Activated CD8-positive, alpha-beta memory T cell treated with anti-CD3 and anti-CD28 coated beads for 24 hours (primary cell): ENCODE data around the gene SGPP1.
A peak's percentile ranks its signal among the peaks of the same experiment; 100 is the strongest.
"Not testable (repeated sequence)": the region's sequence is repeated elsewhere in the genome, so short reads cannot be mapped to it uniquely, and the experiment has no call there.

Experiments
- DNase-seq: peaks from one replicate; pipeline ENCODE4 v3.0.0-alpha.2; 2020

The SGPP1 gene

DNA sequence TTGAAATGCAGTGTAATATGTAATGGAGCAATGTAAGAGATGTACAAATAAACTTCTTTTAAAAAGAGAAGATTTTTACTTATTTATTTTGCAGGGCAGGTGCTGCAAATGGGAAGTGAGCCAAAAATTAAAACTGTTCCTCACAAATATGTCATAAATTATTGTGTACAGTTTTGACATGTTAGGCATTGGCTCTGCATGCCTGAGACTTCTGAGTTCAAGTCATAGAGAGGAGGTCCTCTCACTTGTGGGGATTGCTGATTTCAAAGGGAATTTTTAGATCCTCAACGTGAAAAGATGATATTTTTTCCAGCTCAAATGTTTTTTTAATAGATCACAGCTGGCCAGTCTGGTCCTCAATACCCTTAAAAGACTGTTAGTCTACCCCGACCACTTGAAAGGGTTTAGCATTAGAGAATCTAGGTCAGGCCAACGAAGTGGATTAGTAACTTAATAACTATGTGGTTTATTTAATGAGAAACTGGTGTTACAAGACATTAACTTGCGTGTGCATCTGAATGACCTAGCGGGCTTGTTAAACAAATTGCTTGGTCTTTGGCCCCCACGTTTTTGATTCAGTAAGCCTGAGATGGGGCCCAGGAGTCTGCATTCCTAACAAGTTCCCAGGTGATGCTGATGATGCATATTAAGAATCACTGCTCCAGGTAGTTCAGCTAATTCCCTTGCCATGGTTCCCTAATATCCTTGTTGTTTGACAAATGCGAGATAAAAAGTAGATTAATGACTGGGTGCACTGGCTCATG is 55.3 kb downstream of the SGPP1 start:
- DNase-seq, result no peak

DNA sequence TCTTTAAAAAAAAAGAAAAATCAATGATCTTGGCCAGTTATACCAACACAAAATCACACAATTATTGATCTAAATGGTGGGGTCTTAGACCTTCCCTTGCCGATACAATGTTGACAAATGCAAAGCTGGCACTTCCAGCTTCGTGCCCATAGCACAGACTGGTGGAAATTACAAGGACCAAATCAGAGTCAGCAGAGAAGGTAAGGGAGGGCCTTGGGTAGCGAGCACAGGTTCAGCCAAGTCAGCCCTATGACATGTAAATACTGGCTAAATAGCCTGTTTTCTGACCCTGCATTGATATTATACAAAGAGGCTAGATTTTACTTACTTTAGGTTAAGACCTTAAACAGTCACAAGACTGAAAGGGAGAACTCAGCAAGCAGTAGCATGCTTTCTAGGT is 55.9 kb downstream of the SGPP1 start:
- DNase-seq, result no peak

GRCh38 chr14:63670692-63671091 is 57.2 kb downstream of the SGPP1 start:
- DNase-seq, result no peak

GRCh38 chr14:63666335-63666734 is 61.5 kb downstream of the SGPP1 start:
- DNase-seq, result no peak

DNA sequence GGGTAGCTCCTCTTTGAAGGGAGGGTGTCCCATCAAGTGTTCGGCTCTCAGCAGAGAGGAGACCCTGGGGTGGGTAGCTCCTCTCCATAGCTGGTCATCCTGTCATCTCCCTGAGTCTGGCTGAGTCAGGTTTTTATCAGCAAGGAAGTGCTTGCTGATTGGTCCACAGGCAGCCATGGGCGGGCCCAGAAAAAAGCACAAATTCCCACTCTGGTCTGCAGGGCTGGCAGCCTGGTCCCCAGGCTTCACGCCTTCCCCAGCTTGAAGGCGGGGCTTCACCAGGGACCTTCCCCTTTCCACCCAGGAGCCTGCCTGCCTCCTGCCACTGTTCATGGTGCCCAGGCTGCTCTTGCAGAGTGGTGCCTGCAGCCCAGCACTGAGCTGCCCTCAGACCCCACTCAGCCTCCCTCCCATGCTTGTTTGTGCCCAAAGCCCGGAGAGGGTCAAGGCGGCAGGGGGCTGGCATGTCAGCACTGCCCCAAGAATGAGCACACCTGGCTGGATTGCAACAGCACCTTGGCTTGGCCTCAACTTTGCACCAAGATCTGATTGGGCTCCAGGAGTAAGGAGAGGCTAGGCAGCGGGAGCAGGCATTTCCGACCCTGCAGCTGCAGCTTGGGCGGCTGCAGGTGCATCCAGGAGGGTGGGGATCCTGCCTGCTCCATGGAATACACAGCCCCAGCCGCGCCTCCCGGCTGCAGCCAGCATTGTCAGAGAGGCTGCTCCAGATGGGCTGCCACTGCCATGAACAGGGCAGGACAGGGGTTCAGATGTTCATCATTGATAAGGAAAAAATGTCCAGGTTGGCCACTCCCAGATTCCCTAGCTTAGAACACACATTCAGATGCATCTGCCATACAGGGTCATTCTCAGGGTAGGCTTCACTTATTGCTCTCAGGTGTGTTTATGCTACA is 64.2 kb downstream of the SGPP1 start:
- no peak for DNase-seq

GRCh38 chr14:63662776-63663175 is 65.1 kb downstream of the SGPP1 start:
- DNase-seq, result no peak

DNA sequence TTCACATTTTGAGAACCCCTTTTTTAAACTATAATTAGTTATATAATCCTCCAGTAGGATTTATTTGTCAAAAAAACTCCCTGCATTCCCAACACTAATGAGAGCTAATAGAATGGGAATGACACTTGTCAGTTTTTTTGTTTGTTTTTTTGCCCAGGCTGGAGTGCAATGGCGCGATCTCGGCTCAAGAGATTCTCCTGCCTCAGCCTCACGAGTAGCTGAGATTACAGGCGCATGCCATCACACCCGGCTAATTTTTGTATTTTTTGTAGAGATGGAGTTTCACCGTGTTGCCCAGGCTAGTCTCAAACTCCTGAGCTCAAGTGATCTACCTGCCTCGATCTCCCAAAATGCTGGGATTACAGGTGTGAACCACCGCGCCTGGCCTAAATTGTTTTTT is 66.0 kb downstream of the SGPP1 start:
- DNase-seq, result not testable (repeated sequence)

DNA sequence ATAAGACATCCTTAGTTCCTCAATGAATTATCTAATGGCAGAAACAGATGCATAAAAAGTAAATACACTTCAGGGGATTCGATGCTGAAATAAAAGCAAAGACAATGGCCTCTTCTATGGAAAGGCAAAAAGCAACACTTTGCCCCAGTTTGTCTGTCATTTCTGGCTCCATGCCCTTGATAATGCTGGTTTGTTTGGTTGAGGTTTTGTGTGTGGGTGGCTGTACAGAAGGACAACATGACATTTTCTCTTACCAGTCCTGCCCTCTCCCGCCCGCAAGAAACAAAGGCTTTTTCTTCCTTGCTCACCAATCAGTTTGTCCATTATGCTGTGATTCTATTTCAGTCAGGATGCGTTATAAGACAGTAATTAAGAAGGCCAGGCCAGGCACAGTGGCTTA is 68.1 kb downstream of the SGPP1 start:
- no peak for DNase-seq

DNA sequence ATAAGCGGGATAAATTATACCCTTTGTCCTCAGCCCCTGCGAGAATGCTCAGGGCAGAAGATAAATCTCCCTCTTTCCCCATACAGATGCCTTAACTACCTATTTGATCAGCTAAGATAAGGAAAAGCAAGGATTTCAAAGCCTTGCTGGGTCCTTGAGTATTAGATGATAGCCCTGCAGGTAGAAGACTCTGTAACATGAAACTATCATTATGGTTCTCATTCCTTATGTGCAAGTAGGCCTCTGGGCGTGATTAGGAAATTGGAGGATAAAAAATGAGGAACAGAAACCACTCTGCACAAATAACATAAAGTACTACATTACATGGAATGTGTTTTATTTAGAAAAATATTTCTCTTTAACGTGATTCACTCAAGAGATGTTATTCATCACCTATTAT is 71.7 kb downstream of the SGPP1 start:
- no peak for DNase-seq

- DNase-seq, result no peak
These were observed 72.9 kb downstream of the SGPP1 start for GRCh38 chr14:63654936-63655335.

GRCh38 chr14:63654346-63654745 is 73.5 kb downstream of the SGPP1 start:
- DNase-seq, result no peak

DNA sequence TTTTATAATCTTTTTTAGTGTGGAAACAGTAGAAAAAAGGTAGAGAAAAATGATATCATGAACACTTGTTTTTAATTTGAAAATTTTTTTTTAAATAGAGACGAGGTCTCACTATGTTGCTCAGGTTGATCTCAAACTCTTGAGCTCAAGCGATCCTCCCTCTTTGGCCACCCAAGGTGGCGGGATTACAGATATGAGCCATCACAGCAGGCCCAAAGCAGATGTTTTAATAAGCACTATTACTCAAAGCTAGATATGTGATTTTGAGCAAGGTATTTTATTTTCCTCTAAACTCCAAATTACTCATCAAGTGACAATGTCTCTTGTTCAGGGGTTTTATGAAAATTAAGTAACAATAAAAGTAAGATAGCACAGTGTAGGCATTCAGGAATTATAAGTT is 75.5 kb downstream of the SGPP1 start:
- no peak for DNase-seq

- peak; percentile 69 for DNase-seq
These were observed 77.5 kb downstream of the SGPP1 start for GRCh38 chr14:63650256-63650952.

- no peak for DNase-seq
These were observed 80.0 kb downstream of the SGPP1 start for GRCh38 chr14:63647696-63648410.

- DNase-seq, result no peak
These were observed 83.1 kb downstream of the SGPP1 start for GRCh38 chr14:63644741-63645140.

DNA sequence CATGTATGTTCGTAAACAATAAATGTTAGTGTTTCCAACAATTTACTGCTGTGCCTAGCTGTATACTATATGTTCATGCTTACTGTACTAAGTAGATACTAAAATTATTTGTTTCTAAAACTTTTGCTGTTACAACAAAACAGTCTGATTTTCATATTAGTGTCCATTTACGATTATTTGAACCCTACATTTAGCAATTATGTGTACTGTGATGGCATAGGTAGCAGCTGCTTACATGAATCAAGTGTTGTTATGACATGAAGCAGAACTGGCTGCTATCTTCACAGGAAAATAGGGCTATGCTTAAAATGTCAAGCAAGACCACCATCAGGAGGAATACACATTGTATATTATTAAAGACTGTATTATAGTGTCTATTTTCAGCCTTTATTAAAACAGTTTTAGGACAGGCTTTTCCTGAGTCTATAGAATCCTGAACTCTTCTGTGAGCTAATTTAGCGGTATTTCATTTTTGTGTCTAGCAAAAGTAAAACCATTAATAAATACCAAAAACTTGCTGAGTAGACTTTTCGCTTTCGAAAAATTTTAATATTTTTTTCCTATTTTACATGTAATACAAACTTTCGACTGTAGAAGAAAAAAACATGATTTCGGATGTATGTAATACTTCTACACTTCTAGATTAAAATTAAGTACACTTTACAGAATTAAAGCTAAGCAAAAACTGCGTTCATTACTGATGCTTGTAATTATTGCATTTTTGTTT is 85.0 kb downstream of the SGPP1 start:
- DNase-seq, result no peak

DNA sequence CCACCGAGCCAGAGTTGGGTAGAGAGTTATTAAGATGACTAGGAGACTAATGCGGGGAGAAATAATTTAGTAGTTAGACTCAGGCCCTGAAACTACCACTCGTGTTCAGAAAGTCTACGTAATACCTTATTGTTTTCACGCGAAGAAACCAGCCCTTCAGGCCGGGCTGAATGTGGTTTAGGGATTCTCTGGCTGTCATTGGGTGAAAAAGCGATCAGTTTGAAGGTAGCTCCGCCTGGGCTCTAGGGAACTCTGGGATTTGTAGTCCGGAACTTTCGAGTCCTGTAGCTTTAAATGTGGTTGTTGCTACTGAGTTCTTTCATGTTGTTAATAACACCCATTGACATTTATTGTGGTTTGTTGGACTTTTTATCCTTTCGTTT is 85.6 kb downstream of the SGPP1 start:
- DNase-seq, result no peak

DNA sequence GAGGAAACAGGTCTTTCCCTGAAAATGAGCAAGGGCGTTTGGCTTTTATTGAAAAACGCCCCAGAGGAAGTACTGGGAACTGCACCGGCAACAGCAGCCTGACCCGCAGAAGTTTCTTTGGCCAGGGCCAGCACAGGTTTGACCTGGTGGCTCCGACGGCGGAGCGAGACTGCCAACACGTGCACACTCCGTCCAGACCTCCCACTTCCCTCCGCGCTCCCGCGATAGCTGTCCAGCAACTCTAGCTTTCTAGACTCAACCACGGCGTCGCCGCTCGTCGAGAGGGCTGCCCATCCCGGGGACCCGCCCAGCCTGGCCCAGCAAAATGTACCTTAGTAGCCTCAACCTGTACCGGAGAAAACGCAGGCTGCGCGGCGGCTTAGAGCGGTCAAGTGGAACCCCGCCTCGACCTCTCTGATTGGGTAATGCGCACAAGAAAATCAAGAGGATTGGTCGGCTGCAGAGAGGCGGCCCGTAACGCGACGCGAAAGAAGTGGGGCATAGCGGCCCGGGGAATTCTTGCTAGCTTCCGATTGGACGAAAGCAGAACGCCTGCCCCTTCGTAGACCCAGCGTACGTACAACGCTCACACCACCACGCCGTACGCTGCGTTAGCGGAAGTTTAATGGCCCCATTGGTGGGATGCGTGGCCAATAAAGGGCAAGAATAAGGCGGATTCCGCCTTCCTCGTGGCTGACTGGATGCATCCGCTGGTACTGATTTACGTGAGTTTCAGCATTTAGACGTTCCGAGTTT is 86.2 kb downstream of the SGPP1 start, which contains the start of gene WDR89:
Gene WDR89, minus strand, starts transcription at position 399 of the 756 bp plus-strand sequence. CDS start 41,929 bp downstream, outside the sequence.
- DNase-seq, result peak; percentile 94

DNA sequence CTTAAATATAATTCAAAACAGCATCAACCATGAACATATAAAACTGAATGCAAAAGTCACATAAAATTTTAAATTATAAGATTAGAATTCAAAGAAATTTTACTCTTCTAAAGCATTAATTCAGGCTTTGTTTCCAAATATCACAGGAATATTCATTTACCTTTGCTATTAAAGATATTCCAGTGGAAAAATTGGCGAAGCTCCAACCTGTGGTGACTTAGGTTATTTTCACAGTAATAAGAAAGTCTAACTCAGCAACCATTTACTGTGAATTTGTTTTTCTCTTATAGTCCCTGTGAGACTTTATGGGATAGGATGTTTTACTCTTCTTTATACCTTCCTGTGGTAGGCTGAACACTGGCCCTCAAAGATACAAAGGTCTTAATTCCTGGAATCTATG is 89.4 kb downstream of the SGPP1 start:
- no peak for DNase-seq

GRCh38 chr14:63636094-63636635 is 91.7 kb downstream of the SGPP1 start:
- not testable (repeated sequence) for DNase-seq
